CD14-positive monocyte (primary cell): ENCODE data around the gene TNNT2. TPM values are rescaled to one million over a fixed set of nuclear protein-coding genes. Genes with fewer than 3 reads are reported as not detected.
A peak's percentile ranks its signal among the peaks of the same experiment; 100 is the strongest.

Experiments used
- DNase-seq, 3 donors: peaks; one replicate each; pipeline ENCODE4 v3.0.0-alpha.2; 2011 to 2022
- H2AFZ ChIP-seq: 2 replicates; pipeline ENCODE4 v1.6.0; 2012; ENCODE audit warnings: mild to moderate bottlenecking, low read depth, low read length, inconsistent platforms; ENCODE audit not compliant: insufficient read depth, poor library complexity, severe bottlenecking
- H3K27ac ChIP-seq, 2 donors: 1 replicate in 1 of 2; 2 replicates in 1 of 2; pipeline ENCODE4 v1.5.1; 2012 to 2013; ENCODE audit warnings: low read length in 2 of 2, control low read depth in 1 of 2, inconsistent platforms in 1 of 2, low read depth in 1 of 2, mild to moderate bottlenecking in 1 of 2
- H3K27me3 ChIP-seq, 2 donors: one replicate each; pipeline versions ENCODE4 v1.6.0 to v1.6.1; 2011 to 2013; ENCODE audit warnings: low read length in 2 of 2; ENCODE audit not compliant: control insufficient read depth in 2 of 2, insufficient read depth in 2 of 2
- H3K36me3 ChIP-seq, 2 donors: replicated peaks in 1 of 2; 1 replicate in 1 of 2; 2 replicates in 1 of 2; pipeline versions ENCODE4 v1.5.1 to v1.6.1; 2012 to 2013; ENCODE audit warnings: low read length in 2 of 2, control low read depth in 1 of 2, inconsistent platforms in 1 of 2, mild to moderate bottlenecking in 1 of 2; ENCODE audit not compliant: insufficient read depth in 2 of 2, control insufficient read depth in 1 of 2
- H3K4me1 ChIP-seq, 2 donors: 1 replicate in 1 of 2; 2 replicates in 1 of 2; pipeline versions ENCODE4 v1.5.1 to v1.6.1; 2012 to 2013; ENCODE audit warnings: low read length in 2 of 2, control low read depth in 1 of 2, inconsistent platforms in 1 of 2, mild to moderate bottlenecking in 1 of 2, moderate library complexity in 1 of 2; ENCODE audit not compliant: insufficient read depth in 2 of 2, control insufficient read depth in 1 of 2
- H3K4me2 ChIP-seq: replicated peaks from 2 replicates; pipeline ENCODE3; 2012; ENCODE audit warnings: low read length, moderate library complexity, mild to moderate bottlenecking; ENCODE audit not compliant: poor library complexity, severe bottlenecking; ENCODE audit errors: extremely low read depth
- H3K4me3 ChIP-seq, 3 experiments: fragments of 200-600 bp in 1 of 3; sonication (generic) in 1 of 3; replicated peaks in 1 of 3; 1 replicate in 2 of 3; 2 replicates in 1 of 3; pipeline ENCODE4 v1.5.1; 2011 to 2013; ENCODE audit warnings: low read length in 3 of 3, mild to moderate bottlenecking in 3 of 3, control low read depth in 2 of 3, low read depth in 2 of 3, inconsistent platforms in 1 of 3, moderate library complexity in 1 of 3
- H3K79me2 ChIP-seq: 2 replicates; pipeline ENCODE4 v1.6.0; 2012; ENCODE audit warnings: mild to moderate bottlenecking, control low read depth, inconsistent platforms, low read length, moderate library complexity; ENCODE audit not compliant: insufficient read depth
- H3K9ac ChIP-seq: 2 replicates; pipeline ENCODE4 v1.6.0; 2017; ENCODE audit warnings: low read length, mild to moderate bottlenecking; ENCODE audit not compliant: insufficient read depth, poor library complexity, severe bottlenecking
- H3K9me3 ChIP-seq, 2 donors: replicated peaks in 1 of 2; 1 replicate in 1 of 2; 2 replicates in 1 of 2; pipeline versions ENCODE4 v1.5.1 to v1.6.1; 2012 to 2013; ENCODE audit warnings: low read length in 2 of 2, control low read depth in 1 of 2; ENCODE audit not compliant: control insufficient read depth in 1 of 2, insufficient read depth in 1 of 2
- H4K20me1 ChIP-seq: 2 replicates; pipeline ENCODE4 v1.6.0; 2012; ENCODE audit warnings: mild to moderate bottlenecking, low read length, control low read depth, moderate library complexity; ENCODE audit not compliant: insufficient read depth
- H3K27ac Mint-ChIP-seq, 7 donors: one replicate each; pipeline ENCODE4 v1.8.0; 2020; ENCODE audit warnings: mild to moderate bottlenecking in 7 of 7, mixed read lengths in 7 of 7, moderate library complexity in 6 of 7, inconsistent platforms in 2 of 7
- H3K27me3 Mint-ChIP-seq, 3 donors: one replicate each; pipeline ENCODE4 v1.8.0; 2021 to 2022; ENCODE audit warnings: low read depth in 3 of 3, mild to moderate bottlenecking in 3 of 3, mixed read lengths in 3 of 3, moderate library complexity in 3 of 3, inconsistent platforms in 1 of 3
- H3K36me3 Mint-ChIP-seq, 2 donors: one replicate each; pipeline ENCODE4 v1.8.0; 2020; ENCODE audit warnings: mixed read lengths in 2 of 2, inconsistent platforms in 1 of 2, mild to moderate bottlenecking in 1 of 2
- H3K4me1 Mint-ChIP-seq: one replicate; pipeline ENCODE4 v1.8.0; 2020; ENCODE audit warnings: mild to moderate bottlenecking, mixed read lengths
- H3K4me3 Mint-ChIP-seq, 2 donors: one replicate each; pipeline ENCODE4 v1.8.0; 2020; ENCODE audit warnings: mild to moderate bottlenecking in 2 of 2, mixed read lengths in 2 of 2, moderate library complexity in 1 of 2
- H3K9me3 Mint-ChIP-seq, 7 donors: one replicate each; pipeline ENCODE4 v1.8.0; 2020 to 2022; ENCODE audit warnings: mixed read lengths in 7 of 7, mild to moderate bottlenecking in 6 of 7, moderate library complexity in 6 of 7, inconsistent platforms in 2 of 7
- WGBS: methylation state at CpG from one replicate; pipeline ENCODE4 v1.1.5; 2013; ENCODE audit warnings: missing lambda C conversion rate; ENCODE audit not compliant: insufficient coverage; 5-methylcytosine and 5-hydroxymethylcytosine counted together
- intact Hi-C, 2 donors: fragments of 100-400 bp; cut with micrococcal nuclease; formaldehyde crosslinking; loops; one replicate each; pipeline versions ENCODE4 v1.15.0 to v1.15.1; 2023
- polyA plus RNA-seq, 3 donors: library from polyadenylated mRNA; depleted of rRNA in 1 of 3; unstranded in 2 of 3; stranded (reverse) in 1 of 3; fragments of 300-500 nt in 2 of 3; fragments of >200 nt in 1 of 3; fragmentation: Illumina TruSeq in 2 of 3; gene quantifications; 1 replicate in 2 of 3; 2 replicates in 1 of 3; pipeline ENCODE4 v1.2.3, GENCODE V29; 2012 to 2021
- TF ChIP-seq, protein P1 (sequence below): fragments of 200-600 bp; IDR thresholded peaks from one replicate; pipeline ENCODE4 v1.8.0; 2022; ENCODE audit warnings: antibody characterized with exemption, mild to moderate bottlenecking

TNNT2 gene
- polyA plus RNA-seq, 3 donors = not detected

DNA sequence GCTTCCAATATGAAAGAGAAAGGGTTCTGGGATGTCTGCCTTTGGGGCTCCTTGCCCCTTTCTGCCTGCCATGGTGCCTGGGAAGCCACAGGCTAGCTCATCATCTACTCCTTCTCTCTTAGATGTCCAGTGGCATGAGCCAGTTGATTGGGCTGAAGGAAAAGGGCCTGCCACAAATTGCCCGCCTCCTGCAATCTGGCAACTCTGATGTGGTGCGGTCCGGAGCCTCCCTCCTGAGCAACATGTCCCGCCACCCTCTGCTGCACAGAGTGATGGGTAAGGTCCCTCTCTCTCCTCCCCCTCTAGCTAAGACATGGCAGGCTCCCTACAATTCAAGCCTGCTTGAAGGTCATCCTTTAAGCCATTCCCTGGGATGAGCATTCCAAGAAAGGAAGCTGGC is 53.2 kb downstream of the TNNT2 start:
- no peak for DNase-seq
- Mint-ChIP-seq H3K9me3 (no peaks in the 10 kb centered on the region), H3K27me3 (peaks cover 7% of the 10 kb centered on the region in 3 donors), H3K4me3 (no peak overlapping the region), H3K4me1 (no peaks in the 10 kb centered on the region), H3K36me3 (no peaks in the 10 kb centered on the region), H3K27ac (no peak overlapping the region)
- Histone ChIP-seq H3K4me2 (no peak overlapping the region), H3K9me3 (no peaks in the 10 kb centered on the region), H3K9ac (no peak overlapping the region), H3K36me3 (no peaks in the 10 kb centered on the region), H3K27me3 (no peaks in the 10 kb centered on the region), H3K4me3 (no peak overlapping the region), H3K4me1 (no peaks in the 10 kb centered on the region), H3K27ac (no peak overlapping the region), H3K79me2 (no peaks in the 10 kb centered on the region), H4K20me1 (no peaks in the 10 kb centered on the region), H2AFZ (no peak overlapping the region)
- intact Hi-C loops = no loop called here
- TF ChIP-seq, protein P1, sequence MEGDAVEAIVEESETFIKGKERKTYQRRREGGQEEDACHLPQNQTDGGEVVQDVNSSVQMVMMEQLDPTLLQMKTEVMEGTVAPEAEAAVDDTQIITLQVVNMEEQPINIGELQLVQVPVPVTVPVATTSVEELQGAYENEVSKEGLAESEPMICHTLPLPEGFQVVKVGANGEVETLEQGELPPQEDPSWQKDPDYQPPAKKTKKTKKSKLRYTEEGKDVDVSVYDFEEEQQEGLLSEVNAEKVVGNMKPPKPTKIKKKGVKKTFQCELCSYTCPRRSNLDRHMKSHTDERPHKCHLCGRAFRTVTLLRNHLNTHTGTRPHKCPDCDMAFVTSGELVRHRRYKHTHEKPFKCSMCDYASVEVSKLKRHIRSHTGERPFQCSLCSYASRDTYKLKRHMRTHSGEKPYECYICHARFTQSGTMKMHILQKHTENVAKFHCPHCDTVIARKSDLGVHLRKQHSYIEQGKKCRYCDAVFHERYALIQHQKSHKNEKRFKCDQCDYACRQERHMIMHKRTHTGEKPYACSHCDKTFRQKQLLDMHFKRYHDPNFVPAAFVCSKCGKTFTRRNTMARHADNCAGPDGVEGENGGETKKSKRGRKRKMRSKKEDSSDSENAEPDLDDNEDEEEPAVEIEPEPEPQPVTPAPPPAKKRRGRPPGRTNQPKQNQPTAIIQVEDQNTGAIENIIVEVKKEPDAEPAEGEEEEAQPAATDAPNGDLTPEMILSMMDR = no peak
- 100% methylated on average over 3 of the region's 4 CpGs for WGBS

DNA sequence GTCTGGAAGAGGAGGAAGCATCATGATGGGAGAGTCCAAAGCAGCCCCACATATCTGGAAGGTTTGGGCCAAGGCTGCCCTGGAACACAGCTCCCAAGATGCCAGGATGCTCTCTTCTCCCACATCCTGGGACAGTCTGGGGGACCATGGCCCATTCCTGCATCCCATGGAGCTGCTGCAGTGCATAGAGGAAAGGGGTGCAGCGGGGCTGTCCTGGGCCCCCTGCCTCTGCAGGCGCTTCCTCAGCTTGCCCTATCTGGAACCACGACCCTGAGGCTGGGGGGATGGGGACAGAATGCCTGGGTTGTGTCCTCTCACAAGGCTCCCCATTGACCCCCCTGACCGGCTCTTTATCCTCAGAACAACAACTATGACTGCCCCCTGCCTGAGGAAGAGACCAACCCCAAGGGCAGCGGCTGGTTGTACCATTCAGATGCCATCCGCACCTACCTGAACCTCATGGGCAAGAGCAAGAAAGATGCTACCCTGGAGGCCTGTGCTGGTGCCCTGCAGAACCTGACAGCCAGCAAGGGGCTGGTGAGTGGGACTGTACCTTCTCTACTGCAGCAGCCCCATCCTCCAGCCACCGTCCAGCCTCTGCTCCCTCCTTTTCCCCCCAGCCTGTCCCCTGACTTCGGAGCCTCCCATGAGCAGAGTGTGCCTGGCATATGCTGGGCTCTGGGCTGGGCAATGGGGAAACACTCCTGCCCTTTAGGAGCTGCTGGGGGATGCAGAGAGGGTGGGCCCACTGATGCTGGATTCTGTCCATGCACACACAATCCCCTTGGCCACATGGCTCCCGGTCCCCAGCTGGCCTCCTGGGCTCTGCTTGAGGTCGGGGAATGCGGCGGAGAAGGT is 54.6 kb downstream of the TNNT2 start:
- Histone ChIP-seq H3K27me3 (no peaks in the 10 kb centered on the region), H4K20me1 (no peaks in the 10 kb centered on the region), H3K4me3 (no peak overlapping the region), H2AFZ (no peak overlapping the region), H3K4me2 (no peak overlapping the region), H3K79me2 (no peaks in the 10 kb centered on the region), H3K9ac (no peak overlapping the region), H3K27ac (no peak overlapping the region), H3K36me3 (no peaks in the 10 kb centered on the region), H3K9me3 (no peaks in the 10 kb centered on the region), H3K4me1 (no peaks in the 10 kb centered on the region)
- Mint-ChIP-seq H3K27me3 (peaks cover 7 to 9% (median 8%) of the 10 kb centered on the region in 3 donors), H3K36me3 (no peaks in the 10 kb centered on the region), H3K4me1 (no peaks in the 10 kb centered on the region), H3K9me3 (peaks cover 0 to under 1% (median 0%) of the 10 kb centered on the region in 7 donors), H3K4me3 (no peak overlapping the region), H3K27ac (peak overlapping the region in 1 of 7 donors; percentile 2)
- TF ChIP-seq, protein P1 = no peak
- WGBS = 95% methylated on average over 7 of the region's 12 CpGs
- no peak for DNase-seq
- intact Hi-C loops = no loop called here
